ENCODE data around the gene DAAM2.

The DAAM2 gene

DNA sequence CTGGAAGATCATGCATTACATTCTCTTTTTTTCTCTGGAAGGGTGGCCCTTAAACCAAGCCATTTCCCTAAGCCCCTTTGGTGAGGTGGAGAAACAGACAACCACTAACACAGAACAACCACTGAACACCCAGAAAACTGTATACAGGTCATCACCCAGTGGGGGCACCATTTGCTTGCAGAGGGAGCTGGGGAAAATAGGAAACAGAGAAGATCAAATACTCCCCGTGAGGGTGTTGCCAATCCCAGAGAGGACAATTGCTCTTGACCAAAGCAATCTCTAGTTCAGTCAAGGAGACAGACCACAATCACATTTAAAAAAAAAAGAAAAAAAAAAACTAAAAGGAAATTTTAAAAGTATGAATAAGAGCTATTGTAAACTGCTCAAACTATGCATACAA, 865 bp upstream of the DAAM2 start:
- Histone ChIP-seq H2BK5ac (ENCODE audit: low read length) (no peak overlapping the region), H2BK15ac (replicated peaks; ENCODE audit: low read depth) (no peak overlapping the region), H2AK5ac (ENCODE audit: low read length) (no peak overlapping the region), H3K4me3 (ENCODE audit: low read length) (no peak overlapping the region), H3K23ac (ENCODE audit: low read length) (no peak overlapping the region), H4K8ac (ENCODE audit: low read depth, low read length) (no peak overlapping the region), H3K4ac (ENCODE audit: low read depth, low read length) (no peak overlapping the region), H3K56ac (ENCODE audit: low read length) (no peak overlapping the region), H3K27me3 (ENCODE audit: insufficient read depth, low read length, poor library complexity) (no peaks in the 10 kb centered on the region), H3K36me3 (ENCODE audit: control insufficient read depth, insufficient read depth, low read length) (no peaks in the 10 kb centered on the region), H3K79me2 (ENCODE audit: control insufficient read depth, insufficient read depth, low read length) (no peaks in the 10 kb centered on the region), H2BK120ac (ENCODE audit: low read depth, low read length) (no peak overlapping the region), H3K9ac (ENCODE audit: low read length) (no peak overlapping the region), H3K27ac (ENCODE audit: low read depth, low read length) (no peak overlapping the region), H3K18ac (ENCODE audit: low read length) (no peak overlapping the region), H4K5ac (ENCODE audit: low read length) (no peak overlapping the region), H3K4me1 (ENCODE audit: control insufficient read depth, low read depth, low read length) (no peaks in the 10 kb centered on the region), H3K79me1 (ENCODE audit: low read length) (no peaks in the 10 kb centered on the region), H3K4me2 (ENCODE audit: low read length) (no peak overlapping the region)
- peak; percentile 64 for DNase-seq
- WGBS (ENCODE audit: extremely low coverage, insufficient coverage, low lambda C conversion rate) = no CpG with 5 or more reads among the region's 1 CpG

DNA sequence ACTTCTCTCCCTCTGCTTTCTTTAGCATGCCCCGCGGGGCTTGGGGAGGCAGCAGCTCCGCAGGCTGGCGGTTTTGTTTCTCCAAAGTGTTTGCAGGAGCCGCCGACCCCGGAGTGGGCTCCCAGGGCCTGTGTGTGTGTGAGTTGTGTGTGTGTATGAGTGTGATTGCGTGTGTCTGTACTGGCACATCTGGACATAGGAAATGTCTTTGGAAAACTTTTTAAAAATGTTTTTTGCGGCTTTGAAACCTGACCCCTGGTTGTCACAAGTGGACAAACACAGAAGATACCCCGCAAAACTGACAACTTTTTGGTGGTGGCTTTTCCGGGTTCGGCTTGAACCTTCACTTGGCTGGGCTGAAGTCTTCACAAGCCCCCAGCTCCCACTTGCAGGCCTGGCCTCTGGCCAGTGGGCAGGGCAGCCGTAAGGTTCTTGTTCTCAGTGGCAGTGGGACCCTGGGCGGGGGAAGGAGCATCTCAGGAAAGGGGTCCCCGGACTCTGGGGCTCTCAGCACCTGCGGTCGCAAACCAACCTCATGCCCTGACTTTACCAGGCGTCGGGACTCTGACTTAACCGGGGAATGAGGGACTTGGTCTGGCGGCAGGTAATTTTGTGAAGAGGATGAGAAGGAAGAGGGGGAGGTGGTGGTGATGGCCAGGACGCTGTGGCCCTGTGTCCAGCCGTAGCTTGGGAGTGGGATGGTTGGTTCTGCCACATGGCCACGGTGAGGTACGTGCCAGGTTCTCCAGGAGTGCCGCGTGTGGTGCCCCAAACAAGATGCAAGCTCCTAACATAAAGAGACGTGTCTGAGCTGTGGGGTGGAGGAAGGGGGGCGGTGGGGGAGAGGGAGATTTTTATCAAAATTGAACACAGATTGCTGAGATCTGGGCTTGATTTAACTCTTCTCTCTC, 619 bp downstream of the DAAM2 start:
- Histone ChIP-seq H3K36me3 (ENCODE audit: control insufficient read depth, insufficient read depth, low read length) (no peaks in the 10 kb centered on the region), H3K79me1 (ENCODE audit: low read length) (no peaks in the 10 kb centered on the region), H3K4me2 (ENCODE audit: low read length) (peak overlapping the region; percentile 58), H3K4me1 (ENCODE audit: control insufficient read depth, low read depth, low read length) (no peaks in the 10 kb centered on the region), H3K56ac (ENCODE audit: low read length) (peak overlapping the region; percentile 72), H3K27ac (ENCODE audit: low read depth, low read length) (no peak overlapping the region), H2BK5ac (ENCODE audit: low read length) (no peak overlapping the region), H4K5ac (ENCODE audit: low read length) (no peak overlapping the region), H3K4me3 (ENCODE audit: low read length) (peak overlapping the region; percentile 35), H3K4ac (ENCODE audit: low read depth, low read length) (no peak overlapping the region), H2BK15ac (replicated peaks; ENCODE audit: low read depth) (no peak overlapping the region), H3K27me3 (ENCODE audit: insufficient read depth, low read length, poor library complexity) (no peaks in the 10 kb centered on the region), H3K79me2 (ENCODE audit: control insufficient read depth, insufficient read depth, low read length) (no peaks in the 10 kb centered on the region), H3K18ac (ENCODE audit: low read length) (peak overlapping the region; percentile 24), H2AK5ac (ENCODE audit: low read length) (no peak overlapping the region), H4K8ac (ENCODE audit: low read depth, low read length) (no peak overlapping the region), H3K9ac (ENCODE audit: low read length) (peak overlapping the region; percentile 64), H3K23ac (ENCODE audit: low read length) (no peak overlapping the region), H2BK120ac (ENCODE audit: low read depth, low read length) (no peak overlapping the region)
- WGBS (ENCODE audit: extremely low coverage, insufficient coverage, low lambda C conversion rate) = no CpG with 5 or more reads among the region's 29 CpGs
- no peak for DNase-seq

DNA sequence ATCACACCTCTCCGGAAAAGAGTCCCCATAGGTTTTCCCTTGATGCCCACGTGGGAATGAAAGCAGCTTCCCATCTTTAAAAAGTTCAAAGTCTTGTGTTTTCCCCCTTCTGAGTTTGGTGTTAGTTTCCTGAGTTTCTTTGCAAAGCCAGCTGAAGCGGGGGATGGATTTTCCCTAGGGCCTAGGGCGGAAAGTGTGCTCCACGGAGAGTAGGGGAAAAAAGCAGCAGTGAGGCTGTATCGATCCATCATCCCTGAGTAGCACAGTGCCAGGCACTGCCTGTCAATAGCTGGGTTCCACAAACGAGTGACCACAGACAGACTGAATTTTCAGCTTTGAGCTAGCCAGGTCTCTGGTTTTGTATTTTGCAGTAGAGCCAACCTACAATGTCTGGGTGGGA, 1.3 kb downstream of the DAAM2 start:
- H2BK15ac ChIP-seq (replicated peaks; ENCODE audit: low read depth) = no peak overlapping the region
- H3K23ac ChIP-seq (ENCODE audit: low read length) = no peak overlapping the region
- no peak overlapping the region for H3K4me2 ChIP-seq (ENCODE audit: low read length)
- H3K9ac ChIP-seq (ENCODE audit: low read length) = no peak overlapping the region
- no peak overlapping the region for H3K4me3 ChIP-seq (ENCODE audit: low read length)
- H3K27me3 ChIP-seq (ENCODE audit: insufficient read depth, low read length, poor library complexity) = no peaks in the 10 kb centered on the region
- no peak overlapping the region for H3K27ac ChIP-seq (ENCODE audit: low read depth, low read length)
- no CpG with 5 or more reads among the region's 7 CpGs for WGBS (ENCODE audit: extremely low coverage, insufficient coverage, low lambda C conversion rate)
- H3K18ac ChIP-seq (ENCODE audit: low read length) = no peak overlapping the region
- H4K5ac ChIP-seq (ENCODE audit: low read length) = no peak overlapping the region
- no peak overlapping the region for H2AK5ac ChIP-seq (ENCODE audit: low read length)
- DNase-seq = no peak
- H4K8ac ChIP-seq (ENCODE audit: low read depth, low read length) = no peak overlapping the region
- no peak overlapping the region for H2BK5ac ChIP-seq (ENCODE audit: low read length)
- H2BK120ac ChIP-seq (ENCODE audit: low read depth, low read length) = no peak overlapping the region
- no peaks in the 10 kb centered on the region for H3K79me2 ChIP-seq (ENCODE audit: control insufficient read depth, insufficient read depth, low read length)
- no peaks in the 10 kb centered on the region for H3K4me1 ChIP-seq (ENCODE audit: control insufficient read depth, low read depth, low read length)
- H3K4ac ChIP-seq (ENCODE audit: low read depth, low read length) = no peak overlapping the region
- no peaks in the 10 kb centered on the region for H3K36me3 ChIP-seq (ENCODE audit: control insufficient read depth, insufficient read depth, low read length)
- no peak overlapping the region for H3K56ac ChIP-seq (ENCODE audit: low read length)
- H3K79me1 ChIP-seq (ENCODE audit: low read length) = no peaks in the 10 kb centered on the region

DNA sequence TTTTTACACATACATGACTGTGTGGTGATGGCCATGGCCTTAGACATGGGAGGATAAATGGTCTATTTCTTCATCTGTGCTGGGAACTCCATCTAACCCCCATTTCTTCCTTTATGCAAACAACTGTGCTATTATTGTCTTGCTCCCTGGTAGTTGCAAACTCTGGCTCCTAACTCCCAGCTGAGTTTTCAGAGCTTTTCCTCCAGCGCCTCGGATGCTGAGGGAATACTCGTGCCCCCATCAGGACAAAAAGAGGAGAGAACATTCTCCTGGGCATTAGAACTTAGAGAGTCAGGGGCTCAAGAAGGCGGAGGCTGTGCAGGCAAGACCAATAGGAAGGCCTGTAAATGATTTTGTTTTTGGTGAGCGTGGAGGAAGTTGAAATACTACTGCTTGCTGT, 2.1 kb downstream of the DAAM2 start:
- no peak overlapping the region for H2BK5ac ChIP-seq (ENCODE audit: low read length)
- H3K27ac ChIP-seq (ENCODE audit: low read depth, low read length) = no peak overlapping the region
- H2BK15ac ChIP-seq (replicated peaks; ENCODE audit: low read depth) = no peak overlapping the region
- no peaks in the 10 kb centered on the region for H3K79me2 ChIP-seq (ENCODE audit: control insufficient read depth, insufficient read depth, low read length)
- whole genome bisulfite sequencing (ENCODE audit: extremely low coverage, insufficient coverage, low lambda C conversion rate) = no CpG with 5 or more reads among the region's 5 CpGs
- H4K8ac ChIP-seq (ENCODE audit: low read depth, low read length) = no peak overlapping the region
- no peaks in the 10 kb centered on the region for H3K27me3 ChIP-seq (ENCODE audit: insufficient read depth, low read length, poor library complexity)
- no peak overlapping the region for H3K18ac ChIP-seq (ENCODE audit: low read length)
- no peak overlapping the region for H3K4me3 ChIP-seq (ENCODE audit: low read length)
- H3K4me2 ChIP-seq (ENCODE audit: low read length) = no peak overlapping the region
- no peak overlapping the region for H2AK5ac ChIP-seq (ENCODE audit: low read length)
- no peak overlapping the region for H2BK120ac ChIP-seq (ENCODE audit: low read depth, low read length)
- no peak overlapping the region for H4K5ac ChIP-seq (ENCODE audit: low read length)
- no peak overlapping the region for H3K4ac ChIP-seq (ENCODE audit: low read depth, low read length)
- DNase-seq = peak; percentile 30
- no peaks in the 10 kb centered on the region for H3K79me1 ChIP-seq (ENCODE audit: low read length)
- H3K56ac ChIP-seq (ENCODE audit: low read length) = no peak overlapping the region
- no peaks in the 10 kb centered on the region for H3K4me1 ChIP-seq (ENCODE audit: control insufficient read depth, low read depth, low read length)
- no peak overlapping the region for H3K9ac ChIP-seq (ENCODE audit: low read length)
- no peaks in the 10 kb centered on the region for H3K36me3 ChIP-seq (ENCODE audit: control insufficient read depth, insufficient read depth, low read length)
- no peak overlapping the region for H3K23ac ChIP-seq (ENCODE audit: low read length)

DNA sequence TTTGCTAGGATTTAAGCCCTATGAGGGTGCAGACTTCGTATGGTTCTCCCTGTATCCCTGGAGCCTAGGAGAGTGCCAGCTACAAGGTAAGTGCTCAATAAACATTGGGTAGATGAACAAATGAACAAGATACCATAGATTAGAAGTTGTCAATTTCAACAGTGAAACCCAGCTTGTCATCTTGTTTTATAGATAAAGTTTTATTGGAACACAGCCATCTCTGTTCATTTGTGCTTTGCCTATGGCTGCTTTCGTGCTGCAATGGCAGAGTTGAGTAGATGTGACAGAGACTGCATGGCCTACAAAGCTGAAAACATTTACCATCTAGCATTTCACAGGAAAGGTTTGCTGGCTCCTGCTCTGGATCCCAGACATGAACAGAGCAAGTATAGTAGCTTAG, 5.6 kb downstream of the DAAM2 start:
- no peak overlapping the region for H2AK5ac ChIP-seq (ENCODE audit: low read length)
- no peak overlapping the region for H3K4me2 ChIP-seq (ENCODE audit: low read length)
- no peak overlapping the region for H3K23ac ChIP-seq (ENCODE audit: low read length)
- H2BK120ac ChIP-seq (ENCODE audit: low read depth, low read length) = no peak overlapping the region
- H2BK15ac ChIP-seq (replicated peaks; ENCODE audit: low read depth) = no peak overlapping the region
- no peaks in the 10 kb centered on the region for H3K4me1 ChIP-seq (ENCODE audit: control insufficient read depth, low read depth, low read length)
- no peaks in the 10 kb centered on the region for H3K36me3 ChIP-seq (ENCODE audit: control insufficient read depth, insufficient read depth, low read length)
- no peak overlapping the region for H4K8ac ChIP-seq (ENCODE audit: low read depth, low read length)
- no peak overlapping the region for H2BK5ac ChIP-seq (ENCODE audit: low read length)
- WGBS (ENCODE audit: extremely low coverage, insufficient coverage, low lambda C conversion rate) = no CpG with 5 or more reads among the region's 2 CpGs
- DNase-seq = no peak
- H3K56ac ChIP-seq (ENCODE audit: low read length) = no peak overlapping the region
- no peaks in the 10 kb centered on the region for H3K27me3 ChIP-seq (ENCODE audit: insufficient read depth, low read length, poor library complexity)
- no peak overlapping the region for H3K18ac ChIP-seq (ENCODE audit: low read length)
- H3K4ac ChIP-seq (ENCODE audit: low read depth, low read length) = no peak overlapping the region
- no peak overlapping the region for H3K4me3 ChIP-seq (ENCODE audit: low read length)
- no peak overlapping the region for H4K5ac ChIP-seq (ENCODE audit: low read length)
- H3K79me2 ChIP-seq (ENCODE audit: control insufficient read depth, insufficient read depth, low read length) = no peaks in the 10 kb centered on the region
- no peaks in the 10 kb centered on the region for H3K79me1 ChIP-seq (ENCODE audit: low read length)
- no peak overlapping the region for H3K9ac ChIP-seq (ENCODE audit: low read length)
- H3K27ac ChIP-seq (ENCODE audit: low read depth, low read length) = no peak overlapping the region
